ENCODE measurements around the gene AFAP1L1. TPM values are rescaled to one million over a fixed set of nuclear protein-coding genes. Genes with fewer than 3 reads are reported as not detected.

The AFAP1L1 gene
- total RNA-seq, 2 donors from 2014 or later: 0.58 to 0.79 TPM

DNA sequence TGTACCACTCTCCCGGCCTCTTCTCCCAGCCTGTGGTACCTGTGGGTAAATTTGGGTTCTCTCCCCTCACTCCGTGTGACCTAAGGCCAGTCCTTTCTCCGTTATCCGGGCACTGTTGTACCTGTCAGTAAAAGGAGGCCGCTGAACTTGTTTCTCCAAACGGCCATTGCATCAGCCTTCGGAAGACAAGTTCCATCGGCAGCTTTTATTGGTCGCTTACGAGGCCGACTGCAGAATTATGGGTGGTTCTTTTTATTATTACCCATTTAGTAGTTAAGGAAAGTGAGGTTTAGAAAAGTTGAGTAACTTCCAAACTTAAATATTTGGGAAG is 74.2 kb downstream of the AFAP1L1 start:
- no peaks in the 10 kb centered on the region for H3K4me1 ChIP-seq (ENCODE audit: control insufficient read depth, insufficient read depth, low read length)
- H3K27ac Mint-ChIP-seq: peak overlapping the region; percentile 93
- peak overlapping the region; percentile 31 for H3K27ac ChIP-seq (ENCODE audit: low read depth, low read length)
- peaks cover 35% of the 10 kb centered on the region for H3K36me3 Mint-ChIP-seq (ENCODE audit: low read depth)
- WGBS, 2 experiments (ENCODE audit: insufficient coverage in 1 of 2, insufficient read length in 1 of 2): 0 to 5% methylated on average over 3 to 11 of the region's 11 CpGs
- peak overlapping the region; percentile 97 for H3K4me3 ChIP-seq (ENCODE audit: low read length)
- peaks cover 13% of the 10 kb centered on the region for H3K27me3 ChIP-seq (ENCODE audit: control insufficient read depth, insufficient read depth, low read length, poor library complexity, severe bottlenecking)
- H3K9ac ChIP-seq (ENCODE audit: extremely low read depth, low read length, poor library complexity, severe bottlenecking): peak overlapping the region; percentile 71
- H3K27me3 Mint-ChIP-seq (ENCODE audit: insufficient read depth): peaks cover 18% of the 10 kb centered on the region
- no peak for DNase-seq
- TF ChIP-seq, protein P1, sequence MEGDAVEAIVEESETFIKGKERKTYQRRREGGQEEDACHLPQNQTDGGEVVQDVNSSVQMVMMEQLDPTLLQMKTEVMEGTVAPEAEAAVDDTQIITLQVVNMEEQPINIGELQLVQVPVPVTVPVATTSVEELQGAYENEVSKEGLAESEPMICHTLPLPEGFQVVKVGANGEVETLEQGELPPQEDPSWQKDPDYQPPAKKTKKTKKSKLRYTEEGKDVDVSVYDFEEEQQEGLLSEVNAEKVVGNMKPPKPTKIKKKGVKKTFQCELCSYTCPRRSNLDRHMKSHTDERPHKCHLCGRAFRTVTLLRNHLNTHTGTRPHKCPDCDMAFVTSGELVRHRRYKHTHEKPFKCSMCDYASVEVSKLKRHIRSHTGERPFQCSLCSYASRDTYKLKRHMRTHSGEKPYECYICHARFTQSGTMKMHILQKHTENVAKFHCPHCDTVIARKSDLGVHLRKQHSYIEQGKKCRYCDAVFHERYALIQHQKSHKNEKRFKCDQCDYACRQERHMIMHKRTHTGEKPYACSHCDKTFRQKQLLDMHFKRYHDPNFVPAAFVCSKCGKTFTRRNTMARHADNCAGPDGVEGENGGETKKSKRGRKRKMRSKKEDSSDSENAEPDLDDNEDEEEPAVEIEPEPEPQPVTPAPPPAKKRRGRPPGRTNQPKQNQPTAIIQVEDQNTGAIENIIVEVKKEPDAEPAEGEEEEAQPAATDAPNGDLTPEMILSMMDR (conservative IDR thresholded peaks at IDR 0.05): no peak
- peaks cover 38% of the 10 kb centered on the region for H3K36me3 ChIP-seq (ENCODE audit: control insufficient read depth, insufficient read depth, low read length)
- peak overlapping the region; percentile 76 for H3K4me3 Mint-ChIP-seq
- H3K9me3 ChIP-seq (ENCODE audit: control insufficient read depth, low read length): no peaks in the 10 kb centered on the region
- no peaks in the 10 kb centered on the region for H3K9me3 Mint-ChIP-seq
- peaks cover 8% of the 10 kb centered on the region for H3K4me1 Mint-ChIP-seq

- peaks cover 56% of the 10 kb centered on the region for H3K36me3 Mint-ChIP-seq (ENCODE audit: low read depth)
These were observed 76.9 kb downstream of the AFAP1L1 start for GRCh38 chr5:149348518-149348917.

GRCh38 chr5:149349382-149349781 is 77.7 kb downstream of the AFAP1L1 start:
- no peak overlapping the region for H3K27ac ChIP-seq (ENCODE audit: low read depth, low read length)
- WGBS, 2 experiments (ENCODE audit: insufficient coverage in 1 of 2, insufficient read length in 1 of 2): 92 to 95% methylated on average over 3 to 4 of the region's 4 CpGs
- Mint-ChIP-seq H3K4me1 (peaks cover 8% of the 10 kb centered on the region), H3K4me3 (no peak overlapping the region), H3K9me3 (no peaks in the 10 kb centered on the region), H3K27ac (no peak overlapping the region), H3K36me3 (ENCODE audit: low read depth) (peaks cover 60% of the 10 kb centered on the region), H3K27me3 (ENCODE audit: insufficient read depth) (no peaks in the 10 kb centered on the region)
- TF ChIP-seq, protein P1 (conservative IDR thresholded peaks at IDR 0.05): no peak
- H3K27me3 ChIP-seq (ENCODE audit: control insufficient read depth, insufficient read depth, low read length, poor library complexity, severe bottlenecking): no peaks in the 10 kb centered on the region
- no peaks in the 10 kb centered on the region for H3K4me1 ChIP-seq (ENCODE audit: control insufficient read depth, insufficient read depth, low read length)
- H3K9me3 ChIP-seq (ENCODE audit: control insufficient read depth, low read length): no peaks in the 10 kb centered on the region
- no peak overlapping the region for H3K9ac ChIP-seq (ENCODE audit: extremely low read depth, low read length, poor library complexity, severe bottlenecking)
- no peak overlapping the region for H3K4me3 ChIP-seq (ENCODE audit: low read length)
- no peak for DNase-seq
- peaks cover 72% of the 10 kb centered on the region for H3K36me3 ChIP-seq (ENCODE audit: control insufficient read depth, insufficient read depth, low read length)

More at GRCh38 chr5:149348518-149348917, 76.9 kb downstream of the AFAP1L1 start:
- no peak overlapping the region for H3K4me3 Mint-ChIP-seq
- TF ChIP-seq, protein P1 (conservative IDR thresholded peaks at IDR 0.05): no peak
- H3K27me3 Mint-ChIP-seq (ENCODE audit: insufficient read depth): peaks cover 6% of the 10 kb centered on the region
- WGBS, 2 experiments (ENCODE audit: insufficient coverage in 1 of 2, insufficient read length in 1 of 2): 94 to 100% methylated on average over 1 of the region's 1 CpG
- DNase-seq: no peak
- H3K27ac Mint-ChIP-seq: no peak overlapping the region
- no peaks in the 10 kb centered on the region for H3K4me1 ChIP-seq (ENCODE audit: control insufficient read depth, insufficient read depth, low read length)
- peaks cover 64% of the 10 kb centered on the region for H3K36me3 ChIP-seq (ENCODE audit: control insufficient read depth, insufficient read depth, low read length)
- H3K27ac ChIP-seq (ENCODE audit: low read depth, low read length): no peak overlapping the region
- no peak overlapping the region for H3K9ac ChIP-seq (ENCODE audit: extremely low read depth, low read length, poor library complexity, severe bottlenecking)
- H3K4me3 ChIP-seq (ENCODE audit: low read length): no peak overlapping the region
- no peaks in the 10 kb centered on the region for H3K9me3 ChIP-seq (ENCODE audit: control insufficient read depth, low read length)
- no peaks in the 10 kb centered on the region for H3K9me3 Mint-ChIP-seq
- peaks cover 5% of the 10 kb centered on the region for H3K27me3 ChIP-seq (ENCODE audit: control insufficient read depth, insufficient read depth, low read length, poor library complexity, severe bottlenecking)
- peaks cover 8% of the 10 kb centered on the region for H3K4me1 Mint-ChIP-seq

Data from endodermal cell (in vitro differentiated cells).